ENCODE results near the gene RIT2.

RIT2 gene

GRCh38 chr18:43115076-43115921, at the start of gene RIT2:
TSS of gene RIT2 (minus strand) at chr18:43115685.
- no peak for DNase-seq

- DNase-seq, result no peak
Measured at GRCh38 chr18:43161528-43161927, 46.0 kb upstream of the RIT2 start.

- no peak for DNase-seq
Measured at GRCh38 chr18:43160509-43160908, 45.0 kb upstream of the RIT2 start.

GRCh38 chr18:43159926-43160325, 44.4 kb upstream of the RIT2 start:
- DNase-seq, result no peak

GRCh38 chr18:43159086-43159770, 43.7 kb upstream of the RIT2 start:
- DNase-seq, result no peak

- DNase-seq, result no peak
Measured at GRCh38 chr18:43158381-43158780, 42.9 kb upstream of the RIT2 start.

- no peak for DNase-seq
Measured at GRCh38 chr18:43155842-43156241, 40.4 kb upstream of the RIT2 start.

GRCh38 chr18:43148231-43148630, 32.7 kb upstream of the RIT2 start:
- DNase-seq, result no peak

GRCh38 chr18:43141208-43141607, 25.7 kb upstream of the RIT2 start:
- no peak for DNase-seq

GRCh38 chr18:43139288-43139946, 23.9 kb upstream of the RIT2 start:
- no peak for DNase-seq

- no peak for DNase-seq
Measured at GRCh38 chr18:43134876-43135275, 19.4 kb upstream of the RIT2 start.

GRCh38 chr18:43130716-43131260, 15.3 kb upstream of the RIT2 start:
- no peak for DNase-seq

- no peak for DNase-seq
Measured at GRCh38 chr18:43129946-43130524, 14.6 kb upstream of the RIT2 start.

GRCh38 chr18:43125471-43125870, 10.0 kb upstream of the RIT2 start:
- no peak for DNase-seq

- DNase-seq, result no peak
Measured at GRCh38 chr18:43122955-43123354, 7.5 kb upstream of the RIT2 start.

- DNase-seq, result no peak
Measured at GRCh38 chr18:43116699-43117294, 1.3 kb upstream of the RIT2 start.

GRCh38 chr18:43113220-43113895, 2.1 kb downstream of the RIT2 start:
- no peak for DNase-seq

GRCh38 chr18:43108882-43109281, 6.6 kb downstream of the RIT2 start:
- DNase-seq, result no peak

- no peak for DNase-seq
Measured at GRCh38 chr18:43108469-43108868, 7.0 kb downstream of the RIT2 start.

- DNase-seq, result no peak
Measured at GRCh38 chr18:43093646-43094045, 21.8 kb downstream of the RIT2 start.

GRCh38 chr18:43092539-43092938, 22.9 kb downstream of the RIT2 start:
- no peak for DNase-seq

- no peak for DNase-seq
Measured at GRCh38 chr18:43081396-43081795, 34.1 kb downstream of the RIT2 start.

All from T1000 (cell line).